Activated T-cell treated with anti-CD3 and anti-CD28 coated beads, Interleukin-2, amount 50 U/mL, for 72 hours (primary cell): ENCODE data around the gene ORC4. TPM values are rescaled to one million over a fixed set of nuclear protein-coding genes. Genes with fewer than 3 reads are reported as not detected.
A peak's percentile ranks its signal among the peaks of the same experiment; 100 is the strongest.
"Not testable (repeated sequence)": the region's sequence is repeated elsewhere in the genome, so short reads cannot be mapped to it uniquely, and the experiment has no call there.

Experiments used
- ATAC-seq, 2 donors: fragments of 150-1000 bp; cut with Tn5 transposase; replicated peaks in 1 of 2; 2 replicates each; pipeline ENCODE4 v1.10.0; 2021; ENCODE audit warnings: moderate library complexity in 2 of 2, mild to moderate bottlenecking in 1 of 2
- DNase-seq, 2 donors: peaks; one replicate each; pipeline ENCODE4 v3.0.0; 2021 to 2022; ENCODE audit warnings: mixed read lengths in 1 of 2
- H3K27ac Mint-ChIP-seq: one replicate; pipeline ENCODE4 v1.8.0; 2022; ENCODE audit warnings: mild to moderate bottlenecking, moderate library complexity, mixed read lengths
- H3K27me3 Mint-ChIP-seq: one replicate; pipeline ENCODE4 v1.8.0; 2022; ENCODE audit warnings: low read depth, mixed read lengths
- H3K36me3 Mint-ChIP-seq, 2 donors: one replicate each; pipeline ENCODE4 v1.8.0; 2022; ENCODE audit warnings: mixed read lengths in 2 of 2, mild to moderate bottlenecking in 1 of 2; ENCODE audit not compliant: insufficient read depth in 2 of 2
- H3K4me1 Mint-ChIP-seq: one replicate; pipeline ENCODE4 v1.8.0; 2022; ENCODE audit warnings: low read depth, mixed read lengths
- H3K4me3 Mint-ChIP-seq, 2 donors: one replicate each; pipeline ENCODE4 v1.8.0; 2022; ENCODE audit warnings: mild to moderate bottlenecking in 2 of 2, mixed read lengths in 2 of 2, moderate library complexity in 2 of 2
- H3K9me3 Mint-ChIP-seq, 2 donors: one replicate each; pipeline ENCODE4 v1.8.0; 2022; ENCODE audit warnings: mixed read lengths in 2 of 2
- total RNA-seq, 2 donors: library from RNA; stranded (reverse); gene quantifications; one replicate each; pipeline ENCODE4 v1.2.3, GENCODE V29; 2022

ORC4 gene
- total RNA-seq, 2 donors from 2014 or later = 28.3 to 32.0 TPM

- H3K27me3 Mint-ChIP-seq = no peaks in the 10 kb centered on the region
- peaks cover 34 to 39% of the 10 kb centered on the region in 2 donors for H3K36me3 Mint-ChIP-seq
- ATAC-seq = no peak
- no peak overlapping the region for H3K4me3 Mint-ChIP-seq
- H3K4me1 Mint-ChIP-seq = peaks cover 21% of the 10 kb centered on the region
- no peak overlapping the region for H3K27ac Mint-ChIP-seq
- DNase-seq = no peak
- peaks cover 23 to 24% of the 10 kb centered on the region in 2 donors for H3K9me3 Mint-ChIP-seq
These were observed 14.1 kb downstream of the ORC4 start for GRCh38 chr2:148006249-148007007.

- H3K4me1 Mint-ChIP-seq = peaks cover 37% of the 10 kb centered on the region
- not testable (repeated sequence) for H3K27me3 Mint-ChIP-seq
These were observed 18.1 kb downstream of the ORC4 start for GRCh38 chr2:148002420-148002819.

GRCh38 chr2:148000095-148000494 is 20.4 kb downstream of the ORC4 start:
- DNase-seq (no peak), ATAC-seq (no peak)
- H3K4me3 Mint-ChIP-seq = no peak overlapping the region
- peaks cover 21 to 37% of the 10 kb centered on the region in 2 donors for H3K36me3 Mint-ChIP-seq
- no peaks in the 10 kb centered on the region for H3K27me3 Mint-ChIP-seq
- H3K4me1 Mint-ChIP-seq = peaks cover 25% of the 10 kb centered on the region
- H3K27ac Mint-ChIP-seq = no peak overlapping the region
- peaks cover 15 to 16% of the 10 kb centered on the region in 2 donors for H3K9me3 Mint-ChIP-seq

More at GRCh38 chr2:148002420-148002819, 18.1 kb downstream of the ORC4 start:
- not testable (repeated sequence) for H3K27ac Mint-ChIP-seq, ATAC-seq, DNase-seq, H3K4me3 Mint-ChIP-seq
- Mint-ChIP-seq H3K36me3 (peaks cover 22 to 27% of the 10 kb centered on the region in 2 donors), H3K9me3 (peaks cover 14 to 17% of the 10 kb centered on the region in 2 donors)

- Mint-ChIP-seq H3K27me3 (no peaks in the 10 kb centered on the region), H3K4me1 (peaks cover 25% of the 10 kb centered on the region), H3K4me3 (no peak overlapping the region), H3K27ac (no peak overlapping the region), H3K36me3 (peaks cover 17 to 37% of the 10 kb centered on the region in 2 donors), H3K9me3 (peaks cover 13 to 15% of the 10 kb centered on the region in 2 donors)
- ATAC-seq (no peak), DNase-seq (no peak)
These were observed 21.4 kb downstream of the ORC4 start for GRCh38 chr2:147999126-147999525.

- Mint-ChIP-seq H3K9me3 (peaks cover 9 to 10% of the 10 kb centered on the region in 2 donors), H3K4me3 (peak overlapping the region in 1 of 2 donors; percentile 14), H3K4me1 (peaks cover 25% of the 10 kb centered on the region), H3K27me3 (no peaks in the 10 kb centered on the region), H3K27ac (peak overlapping the region; percentile 72), H3K36me3 (peaks cover 17 to 29% of the 10 kb centered on the region in 2 donors)
- DNase-seq (no peak), ATAC-seq (no peak)
These were observed 22.3 kb downstream of the ORC4 start for GRCh38 chr2:147998203-147998602.

GRCh38 chr2:147996828-147997227 is 23.7 kb downstream of the ORC4 start:
- Mint-ChIP-seq H3K9me3 (peaks cover 0 to 3% of the 10 kb centered on the region in 2 donors), H3K27ac (no peak overlapping the region), H3K27me3 (no peaks in the 10 kb centered on the region), H3K36me3 (peaks cover 9 to 16% of the 10 kb centered on the region in 2 donors), H3K4me3 (no peak overlapping the region), H3K4me1 (peaks cover 31% of the 10 kb centered on the region)
- DNase-seq (no peak), ATAC-seq (no peak)

- not testable (repeated sequence) for H3K27me3 Mint-ChIP-seq, ATAC-seq, H3K9me3 Mint-ChIP-seq, DNase-seq, H3K27ac Mint-ChIP-seq, H3K4me3 Mint-ChIP-seq
- H3K36me3 Mint-ChIP-seq = peaks cover 9 to 11% of the 10 kb centered on the region in 2 donors
- peaks cover 24% of the 10 kb centered on the region for H3K4me1 Mint-ChIP-seq
These were observed 25.6 kb downstream of the ORC4 start for GRCh38 chr2:147994965-147995364.

- DNase-seq (peak in 1 of 2 donors; percentile 12), ATAC-seq (peak in 1 of 2 donors; percentile 43)
- Mint-ChIP-seq H3K9me3 (no peaks in the 10 kb centered on the region), H3K4me3 (no peak overlapping the region), H3K27ac (peak overlapping the region; percentile 64), H3K27me3 (no peaks in the 10 kb centered on the region), H3K4me1 (peaks cover 6% of the 10 kb centered on the region), H3K36me3 (no peaks in the 10 kb centered on the region)
These were observed 30.6 kb downstream of the ORC4 start for GRCh38 chr2:147989809-147990403.

- H3K4me3 Mint-ChIP-seq = no peak overlapping the region
- H3K27ac Mint-ChIP-seq = no peak overlapping the region
- peaks cover 6% of the 10 kb centered on the region for H3K4me1 Mint-ChIP-seq
- DNase-seq (no peak), ATAC-seq (no peak)
- no peaks in the 10 kb centered on the region for H3K9me3 Mint-ChIP-seq
- H3K27me3 Mint-ChIP-seq = no peaks in the 10 kb centered on the region
- H3K36me3 Mint-ChIP-seq = no peaks in the 10 kb centered on the region
These were observed 31.4 kb downstream of the ORC4 start for GRCh38 chr2:147989102-147989501.

GRCh38 chr2:147980940-147981528 is 39.5 kb downstream of the ORC4 start:
- H3K36me3 Mint-ChIP-seq = peaks cover 5 to 9% of the 10 kb centered on the region in 2 donors

GRCh38 chr2:147977679-147978078 is 42.9 kb downstream of the ORC4 start:
- no peak for DNase-seq
- Mint-ChIP-seq H3K4me1 (peaks cover 15% of the 10 kb centered on the region), H3K9me3 (peaks cover 0 to 4% of the 10 kb centered on the region in 2 donors), H3K27me3 (no peaks in the 10 kb centered on the region), H3K36me3 (peaks cover 5 to 11% of the 10 kb centered on the region in 2 donors), H3K4me3 (no peak overlapping the region), H3K27ac (no peak overlapping the region)
- no peak for ATAC-seq

More at GRCh38 chr2:147980940-147981528, 39.5 kb downstream of the ORC4 start:
- no peak overlapping the region for H3K27ac Mint-ChIP-seq
- DNase-seq (no peak), ATAC-seq (no peak)
- no peak overlapping the region for H3K4me3 Mint-ChIP-seq
- H3K9me3 Mint-ChIP-seq = peaks cover 0 to 4% of the 10 kb centered on the region in 2 donors
- H3K27me3 Mint-ChIP-seq = no peaks in the 10 kb centered on the region
- peaks cover 15% of the 10 kb centered on the region for H3K4me1 Mint-ChIP-seq

- ATAC-seq (no peak), DNase-seq (no peak)
- peaks cover 14% of the 10 kb centered on the region for H3K4me1 Mint-ChIP-seq
- no peak overlapping the region for H3K4me3 Mint-ChIP-seq
- H3K9me3 Mint-ChIP-seq = peaks cover 0 to 4% of the 10 kb centered on the region in 2 donors
- no peak overlapping the region for H3K27ac Mint-ChIP-seq
- no peaks in the 10 kb centered on the region for H3K27me3 Mint-ChIP-seq
- peaks cover 5 to 11% of the 10 kb centered on the region in 2 donors for H3K36me3 Mint-ChIP-seq
These were observed 44.4 kb downstream of the ORC4 start for GRCh38 chr2:147976102-147976501.

GRCh38 chr2:147968571-147968970 is 52.0 kb downstream of the ORC4 start:
- H3K4me1 Mint-ChIP-seq = no peaks in the 10 kb centered on the region
- peaks cover 18 to 33% of the 10 kb centered on the region in 2 donors for H3K36me3 Mint-ChIP-seq
- H3K27me3 Mint-ChIP-seq = no peaks in the 10 kb centered on the region
- no peak overlapping the region for H3K27ac Mint-ChIP-seq
- no peak for ATAC-seq
- peaks cover 12 to 17% of the 10 kb centered on the region in 2 donors for H3K9me3 Mint-ChIP-seq
- no peak overlapping the region for H3K4me3 Mint-ChIP-seq
- DNase-seq = no peak
